Smooth muscle cell (in vitro differentiated cells): Measurements from ENCODE around the gene PDZK1IP1. TPM values are rescaled to one million over a fixed set of nuclear protein-coding genes. Genes with fewer than 3 reads are reported as not detected.
A peak's percentile ranks its signal among the peaks of the same experiment; 100 is the strongest.

Experiments used
- DNase-seq: peaks from one replicate; lab custom pipeline; 2025; ENCODE audit not compliant: unreplicated experiment; lab: John Stamatoyannopoulos, UW
- H2AFZ ChIP-seq: fragments of 200-600 bp; sonication (generic); 2 replicates; pipeline ENCODE4 v1.6.0; 2016; ENCODE audit warnings: antibody characterized with exemption, low read depth, mild to moderate bottlenecking
- H3F3A ChIP-seq: fragments of 200-600 bp; sonication (generic); 2 replicates; pipeline ENCODE4 v1.6.0; 2017; ENCODE audit warnings: antibody characterized with exemption, low read depth
- H3K27ac ChIP-seq: fragments of 200-600 bp; sonication (generic); 2 replicates; pipeline ENCODE4 v1.5.1; 2016; ENCODE audit warnings: low read depth, mild to moderate bottlenecking
- H3K27me3 ChIP-seq: fragments of 200-600 bp; sonication (generic); 2 replicates; pipeline ENCODE4 v1.6.1; 2016; ENCODE audit warnings: low read depth, mild to moderate bottlenecking
- H3K36me3 ChIP-seq: fragments of 200-600 bp; sonication (generic); 2 replicates; pipeline ENCODE4 v1.5.1; 2016; ENCODE audit warnings: low read depth
- H3K4me1 ChIP-seq: fragments of 200-600 bp; sonication (generic); 2 replicates; pipeline ENCODE4 v1.5.1; 2016; ENCODE audit warnings: low read depth
- H3K4me2 ChIP-seq: fragments of 200-600 bp; sonication (generic); 2 replicates; pipeline ENCODE4 v1.6.0; 2016; ENCODE audit warnings: mild to moderate bottlenecking
- H3K4me3 ChIP-seq: fragments of 200-600 bp; sonication (generic); 2 replicates; pipeline ENCODE4 v1.5.1; 2016; ENCODE audit warnings: mild to moderate bottlenecking
- H3K79me2 ChIP-seq: fragments of 200-600 bp; sonication (generic); 2 replicates; pipeline ENCODE4 v1.6.0; 2016; ENCODE audit warnings: low read depth, mild to moderate bottlenecking
- H3K9ac ChIP-seq: fragments of 200-600 bp; sonication (generic); 2 replicates; pipeline ENCODE4 v1.6.0; 2016; ENCODE audit warnings: low read depth
- H3K9me3 ChIP-seq: fragments of 200-600 bp; sonication (generic); replicated peaks from 2 replicates; pipeline ENCODE4 v1.5.1; 2016; ENCODE audit warnings: low read depth
- H4K20me1 ChIP-seq: fragments of 200-600 bp; sonication (generic); 2 replicates; pipeline ENCODE4 v1.6.0; 2016; ENCODE audit warnings: low read depth
- WGBS: methylation state at CpG from one replicate; pipeline ENCODE4 v1.1.7; 2016; ENCODE audit warnings: low lambda C conversion rate; 5-methylcytosine and 5-hydroxymethylcytosine counted together
- polyA plus RNA-seq: library from polyadenylated mRNA; unstranded; fragments of >200 nt; fragmentation: Nextera tagmentation; extraction: Ambion mirVana; gene quantifications from 2 replicates; pipeline ENCODE4 v1.2.1, GENCODE V29; 2016
- total RNA-seq: library from RNA; depleted of rRNA; stranded (reverse); fragments of >200 nt; gene quantifications from 2 replicates; pipeline ENCODE4 v1.2.3, GENCODE V29; 2014
- TF ChIP-seq, protein P1 (sequence below): fragments of 200-600 bp; sonication (generic); IDR thresholded peaks from 2 replicates; pipeline ENCODE4 v1.5.1; 2017; ENCODE audit warnings: borderline replicate concordance, mild to moderate bottlenecking, antibody characterized with exemption; ENCODE audit not compliant: insufficient read depth, poor library complexity, severe bottlenecking

Gene PDZK1IP1
- total and polyA plus RNA-seq, 2 experiments from 2014 or later, result not detected

DNA sequence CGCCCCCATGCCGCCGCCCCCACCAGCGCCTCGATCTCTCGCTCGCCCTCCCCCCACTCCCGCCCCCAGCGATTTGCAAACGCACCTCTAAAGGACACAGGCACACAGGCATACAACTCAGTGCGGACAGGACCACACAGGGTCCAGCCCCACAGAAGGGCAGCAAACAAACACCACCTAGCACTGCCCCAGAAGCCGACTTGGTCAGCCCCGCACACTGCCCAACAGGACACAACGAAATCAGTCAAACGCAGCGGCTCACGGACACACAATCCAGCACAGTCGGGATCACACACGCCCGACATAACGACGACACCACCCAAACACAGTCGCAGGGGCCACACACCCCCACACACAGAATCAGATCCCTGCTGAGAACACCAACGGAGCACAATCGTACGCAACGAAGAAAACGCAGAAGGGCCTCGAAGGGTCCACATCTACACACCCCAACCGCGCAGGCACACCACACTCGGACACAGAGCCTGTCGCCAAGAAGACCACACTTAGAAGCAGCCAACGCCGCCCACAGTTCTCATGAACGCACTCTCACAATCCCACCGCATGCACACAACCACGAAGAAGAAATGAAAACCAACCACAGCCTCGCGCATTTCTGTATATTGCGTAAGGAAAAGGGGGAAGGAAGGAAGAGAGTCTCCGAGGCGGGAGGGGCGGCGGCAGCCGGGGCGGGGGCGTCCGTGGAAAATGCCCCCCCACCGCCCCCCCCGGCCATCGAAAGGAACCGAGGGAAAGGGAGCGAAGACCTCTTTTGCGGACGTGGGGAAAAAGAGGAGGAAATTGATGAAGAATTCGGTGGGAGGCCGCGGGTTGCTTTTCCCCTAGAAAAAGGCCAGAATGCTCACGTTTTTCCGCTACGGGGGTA, 41.7 kb upstream of the PDZK1IP1 start:
- no peaks in the 10 kb centered on the region for H3K9me3 ChIP-seq
- 1% methylated on average over 50 of the region's 62 CpGs for WGBS
- peak overlapping the region; percentile 88 for H3K4me2 ChIP-seq
- H3K4me3 ChIP-seq, result peak overlapping the region; percentile 42
- peaks cover 4% of the 10 kb centered on the region for H4K20me1 ChIP-seq
- no peak overlapping the region for H3K27ac ChIP-seq
- no peak overlapping the region for H3K9ac ChIP-seq
- no peaks in the 10 kb centered on the region for H3K36me3 ChIP-seq
- peaks cover 95% of the 10 kb centered on the region for H3K27me3 ChIP-seq
- no peak for DNase-seq
- H3K4me1 ChIP-seq, result peaks cover 12% of the 10 kb centered on the region
- no peaks in the 10 kb centered on the region for H3F3A ChIP-seq
- H3K79me2 ChIP-seq, result no peaks in the 10 kb centered on the region
- H2AFZ ChIP-seq, result peak overlapping the region; percentile 81
- TF ChIP-seq, protein P1, sequence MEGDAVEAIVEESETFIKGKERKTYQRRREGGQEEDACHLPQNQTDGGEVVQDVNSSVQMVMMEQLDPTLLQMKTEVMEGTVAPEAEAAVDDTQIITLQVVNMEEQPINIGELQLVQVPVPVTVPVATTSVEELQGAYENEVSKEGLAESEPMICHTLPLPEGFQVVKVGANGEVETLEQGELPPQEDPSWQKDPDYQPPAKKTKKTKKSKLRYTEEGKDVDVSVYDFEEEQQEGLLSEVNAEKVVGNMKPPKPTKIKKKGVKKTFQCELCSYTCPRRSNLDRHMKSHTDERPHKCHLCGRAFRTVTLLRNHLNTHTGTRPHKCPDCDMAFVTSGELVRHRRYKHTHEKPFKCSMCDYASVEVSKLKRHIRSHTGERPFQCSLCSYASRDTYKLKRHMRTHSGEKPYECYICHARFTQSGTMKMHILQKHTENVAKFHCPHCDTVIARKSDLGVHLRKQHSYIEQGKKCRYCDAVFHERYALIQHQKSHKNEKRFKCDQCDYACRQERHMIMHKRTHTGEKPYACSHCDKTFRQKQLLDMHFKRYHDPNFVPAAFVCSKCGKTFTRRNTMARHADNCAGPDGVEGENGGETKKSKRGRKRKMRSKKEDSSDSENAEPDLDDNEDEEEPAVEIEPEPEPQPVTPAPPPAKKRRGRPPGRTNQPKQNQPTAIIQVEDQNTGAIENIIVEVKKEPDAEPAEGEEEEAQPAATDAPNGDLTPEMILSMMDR, result no peak

DNA sequence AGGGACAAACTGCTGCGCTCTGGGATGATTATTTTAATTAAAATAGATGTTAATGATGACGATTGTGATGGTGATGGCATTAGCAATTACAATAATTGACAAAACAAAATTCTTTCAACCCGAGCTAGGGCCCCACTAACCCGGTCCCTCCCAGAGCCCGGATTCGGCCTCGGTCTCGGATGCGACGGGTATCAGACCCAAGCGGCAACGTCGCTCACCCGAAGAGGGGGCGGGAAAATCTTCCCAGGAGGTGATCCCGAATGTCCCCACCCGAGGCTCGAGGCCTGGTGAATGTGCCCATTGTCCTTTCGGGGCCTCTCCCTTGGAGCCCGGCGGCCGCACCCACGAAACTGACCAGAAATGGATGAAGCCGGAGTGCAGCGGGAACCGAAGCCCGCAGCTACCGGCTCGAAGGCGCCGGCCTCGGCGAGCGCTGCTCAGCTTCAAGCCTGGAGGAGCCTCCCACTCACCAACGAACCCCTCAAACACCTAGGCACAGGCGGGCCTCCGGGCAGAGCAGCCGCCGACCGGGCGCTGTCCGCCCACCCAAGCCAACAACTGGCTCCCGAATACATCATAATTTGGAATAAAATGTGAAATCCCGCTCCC, 41.0 kb upstream of the PDZK1IP1 start:
- TF ChIP-seq, protein P1, result no peak
- H3K27ac ChIP-seq, result no peak overlapping the region
- no peaks in the 10 kb centered on the region for H3F3A ChIP-seq
- H3K4me2 ChIP-seq, result peak overlapping the region; percentile 88
- H3K4me3 ChIP-seq, result no peak overlapping the region
- H3K36me3 ChIP-seq, result no peaks in the 10 kb centered on the region
- no peak for DNase-seq
- H3K4me1 ChIP-seq, result peaks cover 15% of the 10 kb centered on the region
- H3K79me2 ChIP-seq, result no peaks in the 10 kb centered on the region
- no peak overlapping the region for H3K9ac ChIP-seq
- peaks cover 100% of the 10 kb centered on the region for H3K27me3 ChIP-seq
- peaks cover 4% of the 10 kb centered on the region for H4K20me1 ChIP-seq
- H2AFZ ChIP-seq, result no peak overlapping the region
- WGBS, result 3% methylated on average over 43 of the region's 44 CpGs
- H3K9me3 ChIP-seq, result no peaks in the 10 kb centered on the region

DNA sequence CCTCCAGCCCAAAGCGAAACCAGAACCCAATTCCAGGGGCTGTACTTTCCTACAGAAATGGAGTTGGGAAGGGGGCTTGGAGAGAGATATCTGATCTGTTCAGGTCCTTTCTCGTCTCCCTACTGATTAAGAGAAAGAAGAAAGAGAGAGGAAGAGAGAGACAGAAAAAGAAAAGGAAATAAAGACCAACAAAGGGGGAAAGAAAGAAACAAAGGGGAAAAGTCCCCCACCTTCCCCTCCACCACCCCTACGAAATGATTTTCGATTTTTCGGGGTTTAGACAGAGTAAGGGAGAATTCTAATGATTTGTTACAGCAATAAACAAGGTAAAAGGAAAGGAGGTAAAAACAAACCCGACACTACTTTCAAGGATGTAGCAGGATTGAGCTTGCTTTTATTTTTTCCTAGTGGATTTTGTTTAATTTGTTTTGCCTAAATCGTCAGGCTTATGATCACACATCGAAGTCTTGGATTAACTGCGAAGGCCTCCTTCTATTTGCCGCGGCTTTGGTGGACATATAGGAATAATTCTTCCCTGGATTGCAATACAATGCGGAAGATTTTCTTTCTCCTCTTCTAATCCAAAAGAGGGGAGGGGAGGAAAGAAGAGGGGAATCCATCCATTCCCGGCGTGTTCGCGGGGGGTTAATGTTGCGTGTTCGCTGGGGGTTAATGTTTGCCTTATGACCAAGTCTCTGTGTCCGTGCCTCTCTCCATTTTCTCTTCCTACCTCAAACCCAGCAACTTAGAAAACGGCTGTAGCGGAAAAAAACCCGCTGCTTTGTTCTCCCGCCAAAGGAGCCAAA, 40.3 kb upstream of the PDZK1IP1 start:
- DNase-seq, result no peak
- Histone ChIP-seq H3K79me2 (no peaks in the 10 kb centered on the region), H3K4me2 (no peak overlapping the region), H3K9ac (no peak overlapping the region), H3F3A (no peaks in the 10 kb centered on the region), H3K4me3 (no peak overlapping the region), H3K9me3 (no peaks in the 10 kb centered on the region), H3K27me3 (peaks cover 100% of the 10 kb centered on the region), H3K36me3 (no peaks in the 10 kb centered on the region), H2AFZ (no peak overlapping the region), H4K20me1 (peaks cover 4% of the 10 kb centered on the region), H3K4me1 (peaks cover 18% of the 10 kb centered on the region), H3K27ac (no peak overlapping the region)
- TF ChIP-seq, protein P1, result no peak
- WGBS, result 6% methylated on average over 23 of the region's 23 CpGs
